ENCODE measurements around the gene NAA20. TPM values are rescaled to one million over a fixed set of nuclear protein-coding genes. Genes with fewer than 3 reads are reported as not detected.
"Not testable (repeated sequence)": the region's sequence is repeated elsewhere in the genome, so short reads cannot be mapped to it uniquely, and the experiment has no call there.

NAA20 gene
- total RNA-seq, 1 donor from 2014 or later = 111 TPM

- FAIRE-seq (no peak), DNase-seq (ENCODE audit: low read depth) (no peak)
- Histone ChIP-seq H3K4me3 (ENCODE audit: low read depth, low read length) (no peak overlapping the region), H3K27me3 (ENCODE audit: control insufficient read depth, insufficient read depth, low read length) (no peaks in the 10 kb centered on the region), H3K36me3 (ENCODE audit: control insufficient read depth, insufficient read depth, low read length) (peaks cover 37% of the 10 kb centered on the region)
- TF ChIP-seq CTCF (IDR thresholded peaks at IDR 0.05; ENCODE audit: insufficient read depth, low read length, severe bottlenecking) = no peak
Observed at GRCh38 chr20:19998990-19999705, 18.0 kb upstream of the NAA20 start.

- no peaks in the 10 kb centered on the region for H3K27me3 ChIP-seq (ENCODE audit: control insufficient read depth, insufficient read depth, low read length)
- peaks cover 32% of the 10 kb centered on the region for H3K36me3 ChIP-seq (ENCODE audit: control insufficient read depth, insufficient read depth, low read length)
- no peak for TF ChIP-seq CTCF (IDR thresholded peaks at IDR 0.05; ENCODE audit: insufficient read depth, low read length, severe bottlenecking)
- no peak for FAIRE-seq
- H3K4me3 ChIP-seq (ENCODE audit: low read depth, low read length) = no peak overlapping the region
- DNase-seq (ENCODE audit: low read depth) = no peak
Observed at GRCh38 chr20:20000211-20000968, 16.8 kb upstream of the NAA20 start.

GRCh38 chr20:20002101-20002998 is 14.8 kb upstream of the NAA20 start:
- no peak for FAIRE-seq

GRCh38 chr20:20003031-20003954 is 13.9 kb upstream of the NAA20 start:
- Histone ChIP-seq H3K27me3 (ENCODE audit: control insufficient read depth, insufficient read depth, low read length) (no peaks in the 10 kb centered on the region), H3K4me3 (ENCODE audit: low read depth, low read length) (no peak overlapping the region), H3K36me3 (ENCODE audit: control insufficient read depth, insufficient read depth, low read length) (peaks cover 22% of the 10 kb centered on the region)
- no peak for TF ChIP-seq CTCF (IDR thresholded peaks at IDR 0.05; ENCODE audit: insufficient read depth, low read length, severe bottlenecking)
- FAIRE-seq (no peak), DNase-seq (ENCODE audit: low read depth) (no peak)

More at GRCh38 chr20:20002101-20002998, 14.8 kb upstream of the NAA20 start:
- H3K27me3 ChIP-seq (ENCODE audit: control insufficient read depth, insufficient read depth, low read length) = no peaks in the 10 kb centered on the region
- no peak for DNase-seq (ENCODE audit: low read depth)
- H3K4me3 ChIP-seq (ENCODE audit: low read depth, low read length) = no peak overlapping the region
- peaks cover 22% of the 10 kb centered on the region for H3K36me3 ChIP-seq (ENCODE audit: control insufficient read depth, insufficient read depth, low read length)
- TF ChIP-seq CTCF (IDR thresholded peaks at IDR 0.05; ENCODE audit: insufficient read depth, low read length, severe bottlenecking) = no peak

- DNase-seq (ENCODE audit: low read depth); H3K27me3 ChIP-seq (ENCODE audit: control insufficient read depth, insufficient read depth, low read length); FAIRE-seq; H3K4me3 ChIP-seq (ENCODE audit: low read depth, low read length): not testable (repeated sequence)
- peaks cover 17% of the 10 kb centered on the region for H3K36me3 ChIP-seq (ENCODE audit: control insufficient read depth, insufficient read depth, low read length)
Observed at GRCh38 chr20:20003955-20004322, 13.2 kb upstream of the NAA20 start.

Measured in bronchial epithelial cell (primary cell).